Measurements from ENCODE around the gene CMSS1. TPM values are rescaled to one million over a fixed set of nuclear protein-coding genes. Genes with fewer than 3 reads are reported as not detected.

CMSS1 gene
- total RNA-seq, 1 donor: 27.8 TPM

GRCh38 chr3:100022506-100022905 is 204.8 kb downstream of the CMSS1 start:
- no peak for DNase-seq (ENCODE audit: low read depth)
- TF ChIP-seq, protein P1, sequence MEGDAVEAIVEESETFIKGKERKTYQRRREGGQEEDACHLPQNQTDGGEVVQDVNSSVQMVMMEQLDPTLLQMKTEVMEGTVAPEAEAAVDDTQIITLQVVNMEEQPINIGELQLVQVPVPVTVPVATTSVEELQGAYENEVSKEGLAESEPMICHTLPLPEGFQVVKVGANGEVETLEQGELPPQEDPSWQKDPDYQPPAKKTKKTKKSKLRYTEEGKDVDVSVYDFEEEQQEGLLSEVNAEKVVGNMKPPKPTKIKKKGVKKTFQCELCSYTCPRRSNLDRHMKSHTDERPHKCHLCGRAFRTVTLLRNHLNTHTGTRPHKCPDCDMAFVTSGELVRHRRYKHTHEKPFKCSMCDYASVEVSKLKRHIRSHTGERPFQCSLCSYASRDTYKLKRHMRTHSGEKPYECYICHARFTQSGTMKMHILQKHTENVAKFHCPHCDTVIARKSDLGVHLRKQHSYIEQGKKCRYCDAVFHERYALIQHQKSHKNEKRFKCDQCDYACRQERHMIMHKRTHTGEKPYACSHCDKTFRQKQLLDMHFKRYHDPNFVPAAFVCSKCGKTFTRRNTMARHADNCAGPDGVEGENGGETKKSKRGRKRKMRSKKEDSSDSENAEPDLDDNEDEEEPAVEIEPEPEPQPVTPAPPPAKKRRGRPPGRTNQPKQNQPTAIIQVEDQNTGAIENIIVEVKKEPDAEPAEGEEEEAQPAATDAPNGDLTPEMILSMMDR (IDR thresholded peaks at IDR 0.05; ENCODE audit: insufficient read depth, low read length): no peak
- H3K4me3 ChIP-seq (ENCODE audit: low read depth, low read length): no peak overlapping the region

- no peak overlapping the region for H3K4me3 ChIP-seq (ENCODE audit: low read depth, low read length)
- TF ChIP-seq, protein P1 (IDR thresholded peaks at IDR 0.05; ENCODE audit: insufficient read depth, low read length): no peak
- DNase-seq (ENCODE audit: low read depth): peak; percentile 75
Observed at GRCh38 chr3:100023150-100023549, 205.5 kb downstream of the CMSS1 start.

GRCh38 chr3:100023595-100023994 is 205.9 kb downstream of the CMSS1 start:
- TF ChIP-seq, protein P1 (IDR thresholded peaks at IDR 0.05; ENCODE audit: insufficient read depth, low read length): no peak
- H3K4me3 ChIP-seq (ENCODE audit: low read depth, low read length): no peak overlapping the region
- no peak for DNase-seq (ENCODE audit: low read depth)

DNA sequence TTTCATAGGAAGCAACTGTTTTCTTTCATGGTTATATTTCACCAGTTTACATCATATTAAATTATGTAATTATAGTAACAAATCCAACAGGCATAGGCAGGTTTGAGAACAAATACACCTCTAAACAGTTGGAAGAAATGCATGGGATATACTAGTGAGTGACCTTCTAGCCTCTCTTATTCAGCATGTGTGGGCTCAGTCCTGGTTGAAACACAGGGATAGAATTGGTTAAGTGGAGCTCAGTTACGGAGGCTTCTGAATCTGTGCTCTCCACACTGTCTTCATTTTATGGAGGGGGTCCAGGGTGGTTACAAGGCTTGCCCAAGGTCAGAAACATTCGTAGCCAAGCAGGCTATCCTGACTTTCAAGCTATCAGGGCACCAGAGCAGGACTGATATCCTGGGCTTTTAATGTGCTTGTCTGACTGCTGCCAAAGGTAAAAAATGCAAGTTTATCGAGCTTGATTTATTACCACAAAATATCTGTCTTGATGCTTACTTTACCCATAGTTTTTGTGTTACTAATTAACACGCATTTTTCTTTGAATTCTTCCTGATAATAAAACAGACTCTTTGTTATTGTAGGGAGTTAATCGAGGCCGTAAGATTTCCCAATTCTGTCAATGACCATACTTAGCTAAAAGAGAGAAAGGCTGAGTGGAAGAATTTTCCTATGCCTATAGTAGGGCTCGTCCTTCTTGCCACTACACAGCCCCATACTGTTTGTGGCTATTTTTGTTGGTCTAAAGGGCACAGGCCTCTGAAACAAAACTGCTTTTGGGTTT is 207.1 kb downstream of the CMSS1 start:
- no peak overlapping the region for H3K4me3 ChIP-seq (ENCODE audit: low read depth, low read length)
- TF ChIP-seq, protein P1 (IDR thresholded peaks at IDR 0.05; ENCODE audit: insufficient read depth, low read length): no peak
- peak; percentile 76 for DNase-seq (ENCODE audit: low read depth)

GRCh38 chr3:100027321-100027720 is 209.7 kb downstream of the CMSS1 start:
- TF ChIP-seq, protein P1 (IDR thresholded peaks at IDR 0.05; ENCODE audit: insufficient read depth, low read length): no peak
- no peak overlapping the region for H3K4me3 ChIP-seq (ENCODE audit: low read depth, low read length)
- no peak for DNase-seq (ENCODE audit: low read depth)

DNA sequence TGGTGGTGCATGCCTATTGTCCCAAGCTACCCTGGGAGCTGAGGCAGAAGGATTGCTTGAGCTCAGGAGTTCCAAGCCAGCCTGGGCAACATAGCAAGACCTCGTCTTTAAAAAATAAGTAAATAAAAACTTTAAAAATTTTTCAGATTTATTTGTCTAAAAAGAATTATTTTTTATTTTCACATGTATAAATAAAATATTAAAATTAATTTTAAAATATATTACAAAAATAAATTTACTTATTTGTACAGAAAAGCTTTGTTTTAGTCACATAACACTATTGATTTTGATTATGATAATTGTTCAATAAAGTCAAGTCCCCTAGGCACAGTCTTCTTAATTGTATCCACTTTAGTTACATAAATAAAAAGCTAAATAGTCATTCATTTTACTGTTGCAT is 211.4 kb downstream of the CMSS1 start:
- no peak overlapping the region for H3K4me3 ChIP-seq (ENCODE audit: low read depth, low read length)
- DNase-seq (ENCODE audit: low read depth): no peak
- TF ChIP-seq, protein P1 (IDR thresholded peaks at IDR 0.05; ENCODE audit: insufficient read depth, low read length): no peak

- TF ChIP-seq, protein P1 (IDR thresholded peaks at IDR 0.05; ENCODE audit: insufficient read depth, low read length): no peak
- no peak for DNase-seq (ENCODE audit: low read depth)
- no peak overlapping the region for H3K4me3 ChIP-seq (ENCODE audit: low read depth, low read length)
Observed at GRCh38 chr3:100029689-100030088, 212.0 kb downstream of the CMSS1 start.
